IMR-90 (cell line): ENCODE measurements around the gene ATP1A3. TPM values are rescaled to one million over a fixed set of nuclear protein-coding genes. Genes with fewer than 3 reads are reported as not detected.
"Not testable (repeated sequence)": the region's sequence is repeated elsewhere in the genome, so short reads cannot be mapped to it uniquely, and the experiment has no call there.

Experiments
- ATAC-seq: fragments of 200-7000 bp; cut with Tn5 transposase; 2 replicates; pipeline ENCODE4 v1.9.1; 2020; ENCODE audit warnings: low read depth, mild to moderate bottlenecking, moderate library complexity
- BruUV-seq: library from RNA; stranded (reverse); fragments of 400-500 nt; replicated peaks from 2 replicates; lab custom pipeline; 2021; lab: Mats Ljungman, UMichigan
- CTCF ChIA-PET: fragments of 300-600 bp; formaldehyde crosslinking; extraction: SDS; loops from one replicate; lab custom pipeline; 2021; ENCODE audit warnings: antibody characterized with exemption; lab: Yijun Ruan, JAX
- POLR2A ChIA-PET: fragments of 300-600 bp; sonication (Branson Sonifier 250); formaldehyde crosslinking; loops from one replicate; lab custom pipeline; 2022; ENCODE audit warnings: antibody characterized with exemption; ENCODE audit not compliant: unreplicated experiment; lab: Charles Lee
- DNase-seq: peaks from one replicate; pipeline ENCODE4 v3.0.0; 2013
- H2AFZ ChIP-seq: replicated peaks from 2 replicates; pipeline ENCODE3; 2013; ENCODE audit warnings: low read length, mild to moderate bottlenecking; ENCODE audit not compliant: poor library complexity
- H2AK5ac ChIP-seq: 2 replicates; pipeline ENCODE4 v1.6.1; 2013; ENCODE audit warnings: low read depth, low read length, inconsistent platforms
- H2AK9ac ChIP-seq: replicated peaks from 2 replicates; pipeline ENCODE3; 2013; ENCODE audit warnings: mild to moderate bottlenecking, low read depth, low read length, moderate library complexity; ENCODE audit not compliant: poor library complexity
- H2BK120ac ChIP-seq: 2 replicates; pipeline ENCODE4 v1.6.1; 2013; ENCODE audit warnings: low read depth, low read length, inconsistent platforms
- H2BK15ac ChIP-seq: 3 replicates; pipeline ENCODE4 v1.6.1; 2013; ENCODE audit warnings: low read depth, low read length, inconsistent platforms
- H2BK20ac ChIP-seq: 2 replicates; pipeline ENCODE4 v1.6.1; 2013; ENCODE audit warnings: low read depth, mild to moderate bottlenecking, inconsistent platforms, low read length, moderate library complexity
- H2BK5ac ChIP-seq: 2 replicates; pipeline ENCODE4 v1.6.1; 2013; ENCODE audit warnings: mild to moderate bottlenecking, low read depth, low read length, inconsistent platforms; ENCODE audit not compliant: poor library complexity, severe bottlenecking
- H3K14ac ChIP-seq: replicated peaks from 2 replicates; pipeline ENCODE4 v1.6.1; 2013; ENCODE audit warnings: low read depth, low read length, inconsistent platforms
- H3K18ac ChIP-seq: 2 replicates; pipeline ENCODE4 v1.6.1; 2013; ENCODE audit warnings: low read depth, low read length, control low read depth
- H3K23ac ChIP-seq: 2 replicates; pipeline ENCODE4 v1.6.1; 2013; ENCODE audit warnings: low read depth, low read length, inconsistent platforms
- H3K27ac ChIP-seq: 2 replicates; pipeline ENCODE4 v1.5.1; 2013; ENCODE audit warnings: mild to moderate bottlenecking, control low read depth, low read length; ENCODE audit not compliant: insufficient read depth
- H3K27me3 ChIP-seq: 2 replicates; pipeline ENCODE4 v1.6.1; 2013; ENCODE audit warnings: low read length; ENCODE audit not compliant: control insufficient read depth, insufficient read depth
- H3K36me3 ChIP-seq: 2 replicates; pipeline ENCODE4 v1.6.1; 2013; ENCODE audit warnings: low read length, mixed read lengths; ENCODE audit not compliant: control insufficient read depth, insufficient read depth
- H3K4ac ChIP-seq: 2 replicates; pipeline ENCODE4 v1.6.1; 2013; ENCODE audit warnings: low read depth, low read length, inconsistent platforms
- H3K4me1 ChIP-seq: 2 replicates; pipeline ENCODE4 v1.6.1; 2013; ENCODE audit warnings: low read length, mixed read lengths; ENCODE audit not compliant: control insufficient read depth, insufficient read depth
- H3K4me2 ChIP-seq: 2 replicates; pipeline ENCODE4 v1.6.1; 2013; ENCODE audit warnings: low read depth, mild to moderate bottlenecking, control low read depth, low read length, moderate library complexity
- H3K4me3 ChIP-seq: 2 replicates; pipeline ENCODE4 v1.5.1; 2013; ENCODE audit warnings: low read depth, mild to moderate bottlenecking, control low read depth, low read length, moderate library complexity; ENCODE audit not compliant: insufficient read depth
- H3K56ac ChIP-seq: 2 replicates; pipeline ENCODE4 v1.6.1; 2013; ENCODE audit warnings: low read length, inconsistent platforms; ENCODE audit not compliant: insufficient read depth; ENCODE audit errors: extremely low read depth
- H3K79me1 ChIP-seq, 2 experiments: 2 replicates each; pipeline ENCODE4 v1.6.1; 2013; ENCODE audit warnings: low read length in 2 of 2, inconsistent platforms in 1 of 2, low read depth in 1 of 2
- H3K9ac ChIP-seq: 2 replicates; pipeline ENCODE4 v1.6.1; 2013; ENCODE audit warnings: low read depth, low read length, control low read depth
- H3K9me1 ChIP-seq: 2 replicates; pipeline ENCODE4 v1.6.1; 2013; ENCODE audit warnings: low read length, inconsistent platforms; ENCODE audit not compliant: insufficient read depth
- H3K9me3 ChIP-seq: 2 replicates; pipeline ENCODE4 v1.6.1; 2013; ENCODE audit warnings: low read length; ENCODE audit not compliant: control insufficient read depth, insufficient read depth
- H4K20me1 ChIP-seq: 2 replicates; pipeline ENCODE4 v1.6.1; 2013; ENCODE audit warnings: low read length, inconsistent platforms; ENCODE audit not compliant: insufficient read depth
- H4K5ac ChIP-seq: 2 replicates; pipeline ENCODE4 v1.6.1; 2013; ENCODE audit warnings: mild to moderate bottlenecking, low read depth, low read length, control low read depth
- H4K8ac ChIP-seq, 2 experiments: 2 replicates each; pipeline ENCODE4 v1.6.1; 2013; ENCODE audit warnings: low read depth in 2 of 2, low read length in 2 of 2, control low read depth in 1 of 2, inconsistent platforms in 1 of 2
- H4K91ac ChIP-seq: 2 replicates; pipeline ENCODE4 v1.6.1; 2013; ENCODE audit warnings: low read depth, low read length, inconsistent platforms; ENCODE audit not compliant: insufficient read depth
- WGBS, 2 experiments: methylation state at CpG; one replicate each; pipeline versions ENCODE4 v1.1.5 to v1.1.7; 2013; ENCODE audit warnings: missing lambda C conversion rate in 2 of 2; ENCODE audit not compliant: insufficient read length in 1 of 2; ENCODE audit errors: extremely low coverage in 2 of 2; 5-methylcytosine and 5-hydroxymethylcytosine counted together
- dilution Hi-C: fragments of 300-500 bp; cut with HindIII; formaldehyde crosslinking; loops from one replicate; pipeline ENCODE4 v1.14.3; 2018; ENCODE audit warnings: low sequenced_read_pairs; ENCODE audit not compliant: unreplicated experiment
- in situ Hi-C: fragments of 300-500 bp; cut with MboI; formaldehyde crosslinking; loops from 3 replicates; pipeline ENCODE4 v1.14.3; 2019; ENCODE audit warnings: low sequenced_read_pairs, inconsistent platforms, mixed read lengths
- intact Hi-C: fragments of 100-400 bp; cut with micrococcal nuclease; formaldehyde crosslinking; loops from 2 replicates; pipeline ENCODE4 v1.10.0; 2022
- polyA plus RNA-seq, 3 experiments: library from polyadenylated mRNA; depleted of rRNA; stranded (reverse); fragments of >200 nt; gene quantifications; 2 replicates each; pipeline ENCODE4 v1.2.3, GENCODE V29; 2012; ENCODE audit warnings: low replicate concordance in 1 of 3
- total RNA-seq: library from RNA; depleted of rRNA; stranded (reverse); fragments of >200 nt; gene quantifications from 2 replicates; pipeline ENCODE4 v1.2.3, GENCODE V29; 2012

Gene ATP1A3
- total and polyA plus RNA-seq, 2 of the 4 experiments (the other 2 are of a cell fraction) = under 0.01 to 0.12 TPM

DNA sequence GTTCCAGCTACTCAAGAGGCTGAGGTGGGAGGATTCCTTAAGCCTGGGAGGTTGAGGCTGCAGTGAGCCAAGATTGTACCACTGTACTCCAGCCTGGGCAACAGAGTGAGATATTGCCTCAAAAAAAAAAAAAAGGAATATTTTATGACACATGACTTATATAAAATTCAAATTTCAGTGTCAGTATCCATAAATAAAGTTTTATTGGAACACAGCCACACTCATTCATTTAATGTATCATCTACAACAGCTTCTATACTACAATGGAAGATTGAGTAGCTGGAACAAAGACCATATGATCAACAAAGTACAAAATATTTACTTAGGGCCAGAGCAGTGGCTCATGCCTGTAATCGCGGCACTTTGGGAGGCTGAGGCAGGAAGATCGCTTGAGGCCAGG, 18.7 kb upstream of the ATP1A3 start:
- DNase-seq, H3K23ac ChIP-seq, H3K4me1 ChIP-seq, H4K91ac ChIP-seq, H2BK15ac ChIP-seq, H3K36me3 ChIP-seq, intact Hi-C loops, H3K4ac ChIP-seq, H3K14ac ChIP-seq, BruUV-seq, H2BK5ac ChIP-seq, H2AK9ac ChIP-seq, H4K8ac ChIP-seq, in situ Hi-C loops, H3K9me1 ChIP-seq, H3K9ac ChIP-seq, H3K9me3 ChIP-seq, H3K4me3 ChIP-seq, H4K5ac ChIP-seq, dilution Hi-C loops, H3K56ac ChIP-seq, H3K27ac ChIP-seq, H3K18ac ChIP-seq, H3K79me1 ChIP-seq, H4K20me1 ChIP-seq, H2BK120ac ChIP-seq, H2AK5ac ChIP-seq, ATAC-seq, H3K4me2 ChIP-seq, H2BK20ac ChIP-seq, H3K27me3 ChIP-seq, H2AFZ ChIP-seq: not testable (repeated sequence)
- ChIA-PET POLR2A (interaction anchor here (0.6 kb wide), 1 partner anchor 396 kb away, joined by 3 read pairs; no protein-coding TSS in a partner anchor), CTCF (interaction anchor here (0.6 to 0.7 kb wide), 2 partner anchors 12 to 442 kb away, joined by 3 to 6 read pairs; no protein-coding TSS in a partner anchor)
- no CpG with 5 or more reads among the region's 3 CpGs for WGBS, 2 experiments
